Thyroid gland (tissue), 4 donors: ENCODE measurements around the gene NRIP1. TPM values are rescaled to one million over a fixed set of nuclear protein-coding genes. Genes with fewer than 3 reads are reported as not detected.

Experiments used
- DNase-seq, 2 donors: peaks; one replicate each; pipeline ENCODE4 v3.0.0-alpha.2; 2019
- H3K27ac ChIP-seq, 3 donors: fragments of 200-600 bp; sonication (generic); 1 replicate in 2 of 3; 2 replicates in 1 of 3; pipeline ENCODE4 v1.5.1; 2016 to 2019; ENCODE audit warnings: mild to moderate bottlenecking in 1 of 3, moderate library complexity in 1 of 3
- H3K27me3 ChIP-seq: fragments of 200-600 bp; sonication (generic); one replicate; pipeline ENCODE4 v1.5.1; 2019
- H3K36me3 ChIP-seq, 2 donors: fragments of 200-600 bp; sonication (generic); one replicate each; pipeline ENCODE4 v1.5.1; 2016 to 2019
- H3K4me1 ChIP-seq, 2 donors: fragments of 200-600 bp; sonication (generic); one replicate each; pipeline ENCODE4 v1.5.1; 2017 to 2019
- H3K4me3 ChIP-seq, 3 donors: fragments of 200-600 bp; sonication (generic); replicated peaks in 1 of 3; 1 replicate in 2 of 3; 2 replicates in 1 of 3; pipeline ENCODE4 v1.5.1; 2016; ENCODE audit warnings: mild to moderate bottlenecking in 1 of 3
- H3K9me3 ChIP-seq: fragments of 200-600 bp; sonication (generic); one replicate; pipeline ENCODE4 v1.5.1; 2017
- CTCF ChIP-seq, 6 experiments: fragments of 200-600 bp in 3 of 6; fragments of 450-650 bp in 3 of 6; sonication (generic) in 3 of 6; IDR thresholded peaks; one replicate each; pipeline ENCODE4 v1.5.1; 2016 to 2019; ENCODE audit warnings: antibody characterized with exemption in 6 of 6, mild to moderate bottlenecking in 2 of 6, inconsistent platforms in 1 of 6, moderate library complexity in 1 of 6
- POLR2A ChIP-seq, 2 donors: fragments of 450-650 bp; IDR thresholded peaks; one replicate each; pipeline ENCODE4 v1.6.1; 2017; ENCODE audit warnings: antibody characterized with exemption in 2 of 2, mild to moderate bottlenecking in 2 of 2, moderate library complexity in 1 of 2
- WGBS, 2 donors: methylation state at CpG; one replicate each; pipeline ENCODE4 v1.1.5; 2017; 5-methylcytosine and 5-hydroxymethylcytosine counted together
- intact Hi-C: fragments of 100-400 bp; cut with DNase I; formaldehyde crosslinking; loops from one replicate; pipeline ENCODE4 v1.15.1; 2023
- total RNA-seq, 4 donors: library from RNA; depleted of rRNA; stranded (reverse); fragments of >200 nt; gene quantifications; one replicate each; pipeline ENCODE4 v1.2.3, GENCODE V29; 2016

The NRIP1 gene
- total RNA-seq, 4 donors from 2014 or later: 19.4 to 37.5 (median 28.2) TPM

GRCh38 chr21:15054089-15054488, 10.7 kb downstream of the NRIP1 start:
- 74 to 77% methylated on average over 4 of the region's 4 CpGs for WGBS, 2 donors
- Histone ChIP-seq H3K36me3 (no peaks in the 10 kb centered on the region), H3K4me1 (peaks cover 22 to 25% of the 10 kb centered on the region in 2 donors), H3K27me3 (no peaks in the 10 kb centered on the region), H3K27ac (no peak overlapping the region), H3K9me3 (no peaks in the 10 kb centered on the region), H3K4me3 (no peak overlapping the region)
- no peak for DNase-seq
- intact Hi-C loops: no loop called here
- TF ChIP-seq CTCF (IDR thresholded peaks at IDR 0.05): no peak
- no peak for TF ChIP-seq POLR2A (IDR thresholded peaks at IDR 0.05)

DNA sequence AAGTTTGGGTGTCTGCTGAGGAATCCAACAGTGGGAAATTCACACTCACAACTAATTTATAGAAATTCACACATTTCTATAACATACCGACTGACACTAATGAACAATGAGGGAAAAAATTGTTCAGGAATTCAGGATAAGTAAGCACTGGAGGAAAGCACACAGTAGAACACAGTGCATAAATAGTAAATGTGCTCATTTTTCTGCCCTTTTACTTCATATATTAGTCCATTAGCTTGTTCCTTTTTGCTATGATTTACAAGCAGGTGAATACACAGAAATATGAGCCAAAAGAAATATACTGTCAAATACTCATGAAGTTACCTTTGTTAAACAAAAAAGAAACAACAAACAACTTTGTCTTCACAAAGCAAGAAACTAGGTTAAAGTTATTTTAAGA, 11.3 kb downstream of the NRIP1 start:
- H3K4me3 ChIP-seq: no peak overlapping the region
- intact Hi-C loops: no loop called here
- no peaks in the 10 kb centered on the region for H3K36me3 ChIP-seq
- no peak for DNase-seq
- WGBS, 2 donors: 80 to 83% methylated on average over 1 of the region's 1 CpG
- H3K4me1 ChIP-seq: peaks cover 21 to 25% of the 10 kb centered on the region in 2 donors
- no peaks in the 10 kb centered on the region for H3K27me3 ChIP-seq
- no peaks in the 10 kb centered on the region for H3K9me3 ChIP-seq
- H3K27ac ChIP-seq: no peak overlapping the region
- TF ChIP-seq CTCF (IDR thresholded peaks at IDR 0.05) (no peak), POLR2A (IDR thresholded peaks at IDR 0.05) (no peak)

DNA sequence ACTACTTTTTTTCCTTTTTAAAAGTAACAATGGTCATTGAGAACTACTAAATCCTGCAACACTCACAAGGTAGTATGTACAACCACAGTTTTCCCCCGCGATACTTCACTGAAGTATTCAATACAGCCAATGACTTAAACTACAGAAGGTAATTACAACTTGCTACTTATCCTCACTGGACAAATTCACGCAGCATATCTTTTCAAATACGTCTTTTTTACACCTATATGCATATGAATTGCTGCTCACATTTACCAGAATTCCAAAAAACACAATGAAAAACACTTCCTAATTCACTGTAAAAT, 12.4 kb downstream of the NRIP1 start:
- Histone ChIP-seq H3K4me1 (peaks cover 15 to 17% of the 10 kb centered on the region in 2 donors), H3K4me3 (no peak overlapping the region), H3K27me3 (no peaks in the 10 kb centered on the region), H3K36me3 (no peaks in the 10 kb centered on the region), H3K27ac (no peak overlapping the region), H3K9me3 (no peaks in the 10 kb centered on the region)
- intact Hi-C loops: no loop called here
- no peak for DNase-seq
- TF ChIP-seq CTCF (IDR thresholded peaks at IDR 0.05): no peak
- no peak for TF ChIP-seq POLR2A (IDR thresholded peaks at IDR 0.05)
- WGBS, 2 donors: 89 to 90% methylated on average over 4 of the region's 4 CpGs

- Histone ChIP-seq H3K4me1 (peaks cover 11% of the 10 kb centered on the region in 2 donors), H3K27me3 (no peaks in the 10 kb centered on the region), H3K4me3 (no peak overlapping the region), H3K27ac (no peak overlapping the region), H3K9me3 (no peaks in the 10 kb centered on the region), H3K36me3 (no peaks in the 10 kb centered on the region)
- 72 to 80% methylated on average over 9 of the region's 9 CpGs for WGBS, 2 donors
- intact Hi-C loops: no loop called here
- no peak for DNase-seq
- no peak for TF ChIP-seq POLR2A (IDR thresholded peaks at IDR 0.05)
- no peak for TF ChIP-seq CTCF (IDR thresholded peaks at IDR 0.05)
These were observed 12.9 kb downstream of the NRIP1 start for GRCh38 chr21:15051644-15052458.

DNA sequence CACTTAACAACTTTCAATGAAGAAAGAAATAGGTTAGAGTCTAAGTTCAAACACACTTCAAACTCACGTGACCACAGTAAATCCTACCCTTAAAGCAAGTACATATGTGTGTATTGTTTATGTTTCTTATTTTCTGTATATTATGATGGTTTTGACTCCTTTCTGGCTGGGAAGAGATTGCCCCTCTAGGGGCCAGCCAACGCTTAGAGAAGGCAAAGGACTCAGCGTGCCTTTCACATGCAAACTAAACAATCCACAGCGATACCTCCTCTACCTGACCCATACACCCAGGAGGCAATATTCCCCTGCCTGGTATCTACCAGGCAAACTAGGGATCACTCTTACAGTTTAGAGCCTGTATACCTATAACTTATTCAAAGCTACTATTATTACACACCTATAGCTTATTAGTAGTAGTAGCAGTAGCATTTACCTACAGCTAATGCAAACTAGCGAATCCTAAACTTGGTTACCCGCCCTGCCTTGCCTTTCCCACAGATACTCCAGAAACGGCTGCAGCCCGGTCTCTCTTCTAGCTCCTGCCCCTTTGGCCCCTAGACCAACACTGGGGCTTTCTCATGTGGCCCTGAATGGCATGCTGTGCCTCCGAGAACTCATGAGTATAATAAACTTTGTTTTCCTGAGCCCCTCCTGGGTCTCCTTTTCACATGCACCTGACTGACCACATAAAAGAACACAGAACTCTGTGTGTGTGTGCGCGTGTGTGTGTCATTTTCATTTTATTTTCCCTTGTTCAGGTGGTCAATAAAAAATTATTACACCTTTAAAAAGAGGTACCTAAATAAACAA, 14.0 kb downstream of the NRIP1 start:
- TF ChIP-seq CTCF (IDR thresholded peaks at IDR 0.05) (no peak), POLR2A (IDR thresholded peaks at IDR 0.05) (no peak)
- intact Hi-C loops: no loop called here
- Histone ChIP-seq H3K27me3 (no peaks in the 10 kb centered on the region), H3K4me1 (peaks cover 5 to 9% of the 10 kb centered on the region in 2 donors), H3K9me3 (no peaks in the 10 kb centered on the region), H3K4me3 (no peak overlapping the region), H3K36me3 (no peaks in the 10 kb centered on the region), H3K27ac (no peak overlapping the region)
- DNase-seq: no peak
- WGBS, 2 donors: 77 to 86% methylated on average over 11 of the region's 11 CpGs
